PC-3 (cell line): ENCODE measurements around the gene KCNQ1OT1. TPM values are rescaled to one million over a fixed set of nuclear protein-coding genes. Genes with fewer than 3 reads are reported as not detected.

Experiments
- ATAC-seq: fragments of 200-7000 bp; cut with Tn5 transposase; 2 replicates; pipeline ENCODE4 v1.9.1; 2020; ENCODE audit warnings: mild to moderate bottlenecking, moderate library complexity
- BruUV-seq: library from RNA; stranded (reverse); fragments of 400-500 nt; replicated peaks from 2 replicates; lab custom pipeline; 2021; lab: Mats Ljungman, UMichigan
- CTCF ChIA-PET: fragments of 300-600 bp; sonication (Branson Sonifier 250); formaldehyde crosslinking; loops from one replicate; lab custom pipeline; 2022; ENCODE audit warnings: antibody characterized with exemption; lab: Charles Lee
- POLR2A ChIA-PET: fragments of 300-600 bp; sonication (Branson Sonifier 250); formaldehyde crosslinking; loops from one replicate; lab custom pipeline; 2022; ENCODE audit warnings: antibody characterized with exemption; ENCODE audit not compliant: unreplicated experiment; lab: Charles Lee
- DNase-seq: peaks from one replicate; pipeline ENCODE4 v3.0.0-alpha.2; 2015
- H2AFZ ChIP-seq: fragments of 300-600 bp; sonication (generic); 2 replicates; pipeline ENCODE4 v1.6.0; 2016; ENCODE audit warnings: antibody characterized with exemption, low read length
- H3F3A ChIP-seq: fragments of 300-600 bp; sonication (generic); one replicate; pipeline ENCODE4 v1.6.0; 2017; ENCODE audit warnings: antibody characterized with exemption, low read length, control low read depth, mild to moderate bottlenecking; ENCODE audit not compliant: unreplicated experiment
- H3K27ac ChIP-seq: fragments of 300-600 bp; sonication (generic); 2 replicates; pipeline ENCODE4 v1.5.1; 2016; ENCODE audit warnings: mild to moderate bottlenecking, low read length
- H3K27me3 ChIP-seq: fragments of 300-600 bp; sonication (generic); 2 replicates; pipeline ENCODE4 v1.6.1; 2016; ENCODE audit warnings: low read length, mixed read lengths
- H3K36me3 ChIP-seq: fragments of 300-600 bp; sonication (generic); 2 replicates; pipeline ENCODE4 v1.6.1; 2016; ENCODE audit warnings: low read depth, mixed run types, low read length, mixed read lengths
- H3K4me1 ChIP-seq: fragments of 300-600 bp; sonication (generic); 2 replicates; pipeline ENCODE4 v1.5.1; 2016; ENCODE audit warnings: low read length; ENCODE audit not compliant: insufficient read depth
- H3K4me2 ChIP-seq: fragments of 300-600 bp; sonication (generic); 2 replicates; pipeline ENCODE4 v1.6.0; 2016; ENCODE audit warnings: low read length
- H3K4me3 ChIP-seq: fragments of 300-600 bp; sonication (generic); 2 replicates; pipeline ENCODE4 v1.5.1; 2016; ENCODE audit warnings: mild to moderate bottlenecking, low read length, mixed read lengths
- H3K79me2 ChIP-seq: fragments of 300-600 bp; sonication (generic); 2 replicates; pipeline ENCODE4 v1.6.1; 2017; ENCODE audit warnings: low read length, mixed read lengths
- H3K9ac ChIP-seq: fragments of 300-600 bp; sonication (generic); 2 replicates; pipeline ENCODE4 v1.6.0; 2016; ENCODE audit warnings: mild to moderate bottlenecking, low read length
- H3K9me2 ChIP-seq: fragments of 300-600 bp; sonication (generic); replicated peaks from 2 replicates; pipeline ENCODE4 v1.6.1; 2016; ENCODE audit warnings: mixed run types, low read length, mixed read lengths
- H3K9me3 ChIP-seq: fragments of 300-600 bp; sonication (generic); 2 replicates; pipeline ENCODE4 v1.6.1; 2016; ENCODE audit warnings: low read length, mixed read lengths
- H4K20me1 ChIP-seq: fragments of 300-600 bp; sonication (generic); 2 replicates; pipeline ENCODE4 v1.6.1; 2016; ENCODE audit warnings: low read length, mixed read lengths
- CTCF ChIP-seq: fragments of 300-600 bp; sonication (generic); conservative IDR thresholded peaks from 2 replicates; pipeline ENCODE4 v1.5.1; 2017; ENCODE audit warnings: antibody characterized with exemption, low read depth, mild to moderate bottlenecking, low read length
- EZH2 ChIP-seq: fragments of 300-600 bp; sonication (generic); IDR thresholded peaks from one replicate; pipeline ENCODE4 v1.6.1; 2017; ENCODE audit warnings: antibody characterized with exemption, mild to moderate bottlenecking, low read length; ENCODE audit not compliant: unreplicated experiment
- EZH2phosphoT487 ChIP-seq: fragments of 300-600 bp; sonication (generic); IDR thresholded peaks from 2 replicates; pipeline ENCODE4 v1.6.1; 2018; ENCODE audit warnings: mild to moderate bottlenecking, antibody characterized with exemption, low read length, borderline replicate concordance
- intact Hi-C: fragments of 100-400 bp; cut with micrococcal nuclease; formaldehyde crosslinking; loops from 2 replicates; pipeline ENCODE4 v1.9.0; 2023
- total RNA-seq: library from RNA; depleted of rRNA; stranded (reverse); fragments of >200 nt; gene quantifications from 2 replicates; pipeline ENCODE4 v1.2.3, GENCODE V29; 2014

Gene KCNQ1OT1
- total RNA-seq, 1 experiment from 2014 or later = 1.5 TPM

GRCh38 chr11:2724653-2725367, 25.0 kb upstream of the KCNQ1OT1 start:
- Histone ChIP-seq H3K27ac (no peak overlapping the region), H3K36me3 (no peaks in the 10 kb centered on the region), H4K20me1 (no peaks in the 10 kb centered on the region), H3K79me2 (no peaks in the 10 kb centered on the region), H3K4me2 (no peak overlapping the region), H3K27me3 (no peaks in the 10 kb centered on the region), H3K9ac (no peak overlapping the region), H3K4me3 (no peak overlapping the region), H3F3A (no peaks in the 10 kb centered on the region), H2AFZ (no peak overlapping the region), H3K4me1 (no peaks in the 10 kb centered on the region), H3K9me2 (no peaks in the 10 kb centered on the region), H3K9me3 (no peaks in the 10 kb centered on the region)
- DNase-seq (no peak), ATAC-seq (no peak)
- BruUV-seq = no TSS peak
- ChIA-PET CTCF (no interaction called here), POLR2A (no interaction called here)
- intact Hi-C loops = no loop called here
- TF ChIP-seq EZH2 (no peak), EZH2phosphoT487 (no peak)

- no TSS peak for BruUV-seq
- Histone ChIP-seq H3F3A (no peaks in the 10 kb centered on the region), H3K9me2 (no peaks in the 10 kb centered on the region), H3K4me2 (no peak overlapping the region), H3K4me3 (no peak overlapping the region), H3K9ac (no peak overlapping the region), H3K79me2 (no peaks in the 10 kb centered on the region), H2AFZ (no peak overlapping the region), H3K4me1 (no peaks in the 10 kb centered on the region), H3K9me3 (no peaks in the 10 kb centered on the region), H3K27me3 (no peaks in the 10 kb centered on the region), H3K27ac (no peak overlapping the region), H3K36me3 (no peaks in the 10 kb centered on the region), H4K20me1 (no peaks in the 10 kb centered on the region)
- ChIA-PET POLR2A (no interaction called here), CTCF (no interaction called here)
- DNase-seq (no peak), ATAC-seq (no peak)
- intact Hi-C loops = no loop called here
- no peak for TF ChIP-seq EZH2phosphoT487
- no peak for TF ChIP-seq CTCF
- TF ChIP-seq EZH2 = no peak
These were observed 24.3 kb upstream of the KCNQ1OT1 start for GRCh38 chr11:2724104-2724503.

DNA sequence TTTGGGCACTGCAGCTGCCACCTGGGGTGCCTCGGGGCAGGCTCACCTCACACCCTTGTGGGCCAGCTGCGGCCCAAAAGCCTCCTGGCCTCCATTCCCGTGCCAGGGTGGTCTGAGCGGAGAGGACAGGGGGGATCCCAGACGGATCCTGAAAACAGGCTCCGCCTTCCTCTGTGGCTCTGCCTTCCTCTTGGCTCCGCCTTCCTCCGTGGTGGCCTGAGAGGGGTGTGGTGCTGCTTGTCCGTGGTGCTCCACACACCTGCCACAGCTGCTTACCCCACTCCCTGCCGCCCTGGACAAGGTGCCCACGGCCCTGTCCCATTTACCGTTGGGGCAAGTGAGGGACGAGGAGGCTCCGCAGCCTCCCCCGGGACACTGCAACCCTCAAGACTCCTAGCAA, 23.2 kb upstream of the KCNQ1OT1 start:
- BruUV-seq = no TSS peak
- Histone ChIP-seq H3K27ac (no peak overlapping the region), H3K9ac (no peak overlapping the region), H3K79me2 (no peaks in the 10 kb centered on the region), H3K4me3 (no peak overlapping the region), H3K9me3 (no peaks in the 10 kb centered on the region), H3K36me3 (no peaks in the 10 kb centered on the region), H3K4me1 (no peaks in the 10 kb centered on the region), H3F3A (no peaks in the 10 kb centered on the region), H3K27me3 (no peaks in the 10 kb centered on the region), H4K20me1 (no peaks in the 10 kb centered on the region), H3K9me2 (no peaks in the 10 kb centered on the region), H2AFZ (no peak overlapping the region), H3K4me2 (no peak overlapping the region)
- no peak for DNase-seq
- ATAC-seq = no peak
- POLR2A ChIA-PET = no interaction called here
- no peak for TF ChIP-seq EZH2phosphoT487
- intact Hi-C loops = no loop called here
- CTCF ChIA-PET = no interaction called here
